Measurements from ENCODE around the gene MLPH.

DNA sequence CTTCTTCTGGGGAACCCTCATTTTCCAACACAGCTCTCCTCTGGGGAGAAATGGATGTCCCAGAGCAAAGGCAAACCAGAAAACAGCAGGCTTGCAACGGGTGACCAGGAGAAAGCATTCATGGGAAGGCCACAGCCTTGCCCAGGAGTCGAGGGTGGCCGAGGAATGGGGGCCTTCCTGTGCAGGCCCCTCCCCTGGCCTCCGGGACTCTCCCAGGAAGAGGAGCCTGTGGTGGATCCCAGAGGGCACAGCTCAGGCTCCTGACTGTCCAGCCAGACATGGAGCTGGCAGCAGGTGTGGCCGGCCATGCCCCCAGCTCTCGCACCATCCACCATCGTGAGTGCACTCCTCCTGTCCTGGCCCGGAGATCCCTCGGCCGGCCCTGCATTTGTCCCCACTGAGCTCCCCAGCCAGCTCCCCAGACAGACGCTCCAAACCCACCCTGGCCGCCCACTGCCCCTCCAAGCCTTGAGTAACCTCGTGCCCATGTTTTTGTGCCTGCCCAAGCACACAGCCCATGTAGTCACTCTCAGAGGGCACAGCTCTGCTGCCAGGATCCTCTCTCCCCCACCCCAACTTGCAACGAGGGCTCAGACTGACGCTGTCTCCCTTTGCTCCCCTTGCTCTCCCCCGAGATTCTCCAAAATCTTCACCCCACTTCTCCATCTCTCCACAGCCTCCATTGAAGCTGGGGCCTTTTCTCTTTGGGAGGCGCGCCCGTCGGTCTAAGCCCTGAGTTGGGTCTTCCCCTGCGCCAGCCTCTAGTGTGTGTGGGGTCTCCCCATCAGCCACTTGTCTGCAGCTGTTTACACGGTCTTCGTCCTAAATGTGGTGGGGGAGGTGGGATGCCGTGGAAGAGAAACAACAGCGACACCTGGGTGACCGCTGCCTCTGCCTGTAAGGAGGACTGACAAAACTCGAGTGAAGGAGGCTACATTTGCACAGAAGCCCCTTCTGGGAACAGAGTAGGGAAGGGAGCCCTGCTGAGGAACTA lies 89.1 kb downstream of the MLPH start:
- TF ChIP-seq EZH2phosphoT487 (IDR thresholded peaks at IDR 0.05; ENCODE audit: insufficient read depth, low read depth): no peak
- TF ChIP-seq EZH2 (IDR thresholded peaks at IDR 0.05; ENCODE audit: insufficient read depth, poor library complexity, severe bottlenecking): no peak

Data from GM23248 (cell line).